Endothelial cell of umbilical vein (primary cell): ENCODE data around the gene HOXD10. TPM values are rescaled to one million over a fixed set of nuclear protein-coding genes. Genes with fewer than 3 reads are reported as not detected.

ENCODE experiments used
- BruUV-seq: library from RNA; stranded (reverse); fragments of 400-500 nt; replicated peaks from 2 replicates; lab custom pipeline; 2021; lab: Mats Ljungman, UMichigan
- CTCF ChIA-PET: fragments of 300-600, 350-600 bp; sonication (Branson Sonifier 250); formaldehyde crosslinking; loops from one replicate; lab custom pipeline; 2021; ENCODE audit warnings: antibody characterized with exemption, inconsistent platforms; lab: Charles Lee
- POLR2A ChIA-PET: fragments of 300-600, 350-600 bp; sonication (Branson Sonifier 250); formaldehyde crosslinking; loops from one replicate; lab custom pipeline; 2021; ENCODE audit warnings: antibody characterized with exemption, inconsistent platforms; lab: Charles Lee
- DNase-seq: peaks from one replicate; pipeline ENCODE4 v3.0.0-alpha.2; 2011; ENCODE audit warnings: low read depth, low spot score
- FAIRE-seq: peaks from 2 replicates; lab custom pipeline; 2011; peaks lifted over from hg19 to GRCh38; lab: Jason Lieb, UNC
- H2AFZ ChIP-seq: 2 replicates; pipeline ENCODE4 v1.6.0; 2012; ENCODE audit warnings: low read depth, low read length, control low read depth, inconsistent platforms
- H3K27ac ChIP-seq: 2 replicates; pipeline ENCODE4 v1.5.1; 2011; ENCODE audit warnings: low read depth, mild to moderate bottlenecking, control low read depth, low read length, moderate library complexity; ENCODE audit not compliant: insufficient read depth
- H3K27me3 ChIP-seq, 2 experiments: 2 replicates each; pipeline versions ENCODE4 v1.6.0 to v1.6.1; 2011; ENCODE audit warnings: low read length in 2 of 2, mixed read lengths in 1 of 2; ENCODE audit not compliant: control insufficient read depth in 2 of 2, insufficient read depth in 2 of 2
- H3K36me3 ChIP-seq, 2 experiments: 2 replicates in 1 of 2; 3 replicates in 1 of 2; pipeline ENCODE4 v1.5.1; 2011; ENCODE audit warnings: low read length in 2 of 2, mild to moderate bottlenecking in 1 of 2, moderate library complexity in 1 of 2; ENCODE audit not compliant: control insufficient read depth in 2 of 2, insufficient read depth in 2 of 2; ENCODE audit errors: extremely low read depth in 1 of 2
- H3K4me1 ChIP-seq: 3 replicates; pipeline ENCODE4 v1.5.1; 2011; ENCODE audit warnings: mild to moderate bottlenecking, low read length; ENCODE audit not compliant: control insufficient read depth, insufficient read depth; ENCODE audit errors: extremely low read depth
- H3K4me2 ChIP-seq: 2 replicates; pipeline ENCODE4 v1.6.1; 2011; ENCODE audit warnings: low read length, control low read depth, mixed read lengths; ENCODE audit not compliant: insufficient read depth
- H3K4me3 ChIP-seq, 3 experiments: fragments of 200-600 bp in 1 of 3; sonication (generic), shearing (Covaris generic) in 1 of 3; replicated peaks in 1 of 3; 2 replicates each; pipeline ENCODE4 v1.5.1; 2011 to 2016; ENCODE audit warnings: control low read depth in 3 of 3, low read length in 3 of 3, mild to moderate bottlenecking in 2 of 3, inconsistent platforms in 1 of 3, low read depth in 1 of 3, moderate library complexity in 1 of 3; ENCODE audit not compliant: insufficient read depth in 1 of 3
- H3K79me2 ChIP-seq: 2 replicates; pipeline ENCODE4 v1.6.0; 2012; ENCODE audit warnings: low read length, inconsistent platforms; ENCODE audit not compliant: control insufficient read depth, insufficient read depth
- H3K9ac ChIP-seq: replicated peaks from 2 replicates; pipeline ENCODE3; 2011; ENCODE audit warnings: low read length, control low read depth; ENCODE audit not compliant: insufficient read depth; ENCODE audit errors: extremely low read depth
- H3K9me1 ChIP-seq: replicated peaks from 3 replicates; pipeline ENCODE4 v1.6.0; 2011; ENCODE audit warnings: mild to moderate bottlenecking, low read length; ENCODE audit not compliant: control insufficient read depth, insufficient read depth; ENCODE audit errors: extremely low read depth
- H3K9me3 ChIP-seq: replicated peaks from 2 replicates; pipeline ENCODE4 v1.5.1; 2012; ENCODE audit warnings: low read length, inconsistent platforms; ENCODE audit not compliant: control insufficient read depth, insufficient read depth
- H4K20me1 ChIP-seq: replicated peaks from 2 replicates; pipeline ENCODE3; 2011; ENCODE audit warnings: mild to moderate bottlenecking, low read length; ENCODE audit not compliant: control insufficient read depth, insufficient read depth; ENCODE audit errors: extremely low read depth
- EZH2 ChIP-seq: IDR thresholded peaks from 2 replicates; pipeline ENCODE4 v1.6.1; 2012; ENCODE audit warnings: borderline replicate concordance, low read depth, mild to moderate bottlenecking, moderate library complexity, low read length, inconsistent platforms; ENCODE audit not compliant: severe bottlenecking
- FOS ChIP-seq: IDR thresholded peaks from 2 replicates; pipeline ENCODE4 v1.6.1; 2011; ENCODE audit warnings: mild to moderate bottlenecking, low read length, moderate library complexity, borderline replicate concordance; ENCODE audit not compliant: insufficient read depth
- MYC ChIP-seq: IDR thresholded peaks from one replicate; pipeline ENCODE4 v1.6.1; 2011; ENCODE audit warnings: mild to moderate bottlenecking, low read depth, low read length
- dilution Hi-C: fragments of 300-500 bp; cut with MboI; formaldehyde crosslinking; loops from one replicate; pipeline ENCODE4 v1.15.0; 2019; ENCODE audit warnings: low sequenced_read_pairs; ENCODE audit not compliant: extremely low pct_ligation_motif_present
- intact Hi-C: fragments of 100-400 bp; cut with micrococcal nuclease; formaldehyde crosslinking; loops from one replicate; pipeline ENCODE4 v1.10.0; 2022
- polyA plus RNA-seq, 4 experiments: library from polyadenylated mRNA; depleted of rRNA in 3 of 4; stranded (reverse) in 3 of 4; unstranded in 1 of 4; fragments of >200 nt; gene quantifications; 2 replicates each; pipeline versions ENCODE4 v1.2.1 to v1.2.3, GENCODE V29; 2011 to 2012; ENCODE audit warnings: missing spikeins in 1 of 4
- total RNA-seq: library from RNA; stranded (reverse); gene quantifications from 2 replicates; pipeline ENCODE4 v1.2.3, GENCODE V29; 2021

Gene HOXD10
- total and polyA plus RNA-seq, 2 donors (not counting 3 experiments of a cell fraction or from before 2014, with no cell fraction given), result not detected

DNA sequence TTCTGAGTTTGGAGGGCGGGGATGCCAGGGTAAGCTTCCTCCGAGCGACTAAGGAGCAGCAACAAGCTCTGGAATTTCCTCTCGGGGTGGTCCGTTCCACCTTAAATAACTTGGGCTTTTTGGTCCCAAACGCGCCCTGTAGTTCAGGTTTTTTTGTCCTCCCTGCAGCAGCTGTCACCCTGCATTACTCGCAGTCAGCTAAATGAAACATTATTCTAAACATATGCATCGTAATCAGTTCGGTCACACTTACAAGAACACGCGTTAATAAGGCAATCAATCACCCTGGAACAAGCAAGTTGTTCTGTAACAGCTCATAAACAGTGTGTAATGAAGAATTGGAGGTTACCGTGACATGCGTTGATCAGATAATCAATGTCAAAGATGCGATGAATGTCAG is 41.1 kb upstream of the HOXD10 start:
- H3K27me3 ChIP-seq, result peaks cover 78 to 97% of the 10 kb centered on the region in 2 experiments
- dilution Hi-C loops (no loop called here), intact Hi-C loops (no loop called here)

DNA sequence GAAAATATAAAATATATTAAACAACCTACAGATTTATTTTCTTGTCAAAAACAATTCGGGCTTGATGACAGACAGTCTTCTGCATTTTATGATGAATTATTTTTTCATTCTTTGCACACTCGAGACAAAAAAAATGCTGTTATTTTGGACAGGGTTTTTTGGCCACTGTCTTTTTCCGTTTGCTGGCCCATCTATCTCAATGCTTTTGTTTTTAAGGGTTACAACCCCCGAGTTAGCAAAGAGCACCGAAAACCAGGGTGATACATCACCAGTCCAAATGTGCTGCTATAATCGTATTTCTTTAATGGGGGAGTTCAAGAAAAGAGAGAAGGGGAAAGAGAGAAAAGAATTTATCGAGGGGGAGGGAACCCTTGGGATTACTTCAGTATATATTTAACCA is 40.5 kb upstream of the HOXD10 start:
- no peak overlapping the region for H2AFZ ChIP-seq
- POLR2A ChIA-PET, result no interaction called here
- no peak overlapping the region for H3K27ac ChIP-seq
- no TSS peak for BruUV-seq
- H3K4me2 ChIP-seq, result no peak overlapping the region
- H3K4me3 ChIP-seq, result no peak overlapping the region
- CTCF ChIA-PET, result interaction anchor here (1.1 to 1.5 kb wide), 3 partner anchors 22 to 709 kb away, joined by 3 to 5 read pairs (median 3); no protein-coding TSS in a partner anchor
- FAIRE-seq, result no peak
- no peaks in the 10 kb centered on the region for H3K9me3 ChIP-seq
- no peaks in the 10 kb centered on the region for H3K9me1 ChIP-seq
- intact Hi-C loops, result no loop called here
- no peaks in the 10 kb centered on the region for H3K79me2 ChIP-seq
- H3K36me3 ChIP-seq, result no peaks in the 10 kb centered on the region
- no peak overlapping the region for H3K9ac ChIP-seq
- TF ChIP-seq MYC (no peak), EZH2 (peak; percentile 51), FOS (no peak)
- H3K27me3 ChIP-seq, result peaks cover 78 to 97% of the 10 kb centered on the region in 2 experiments
- dilution Hi-C loops, result no loop called here
- H3K4me1 ChIP-seq, result no peaks in the 10 kb centered on the region
- peaks cover 2% of the 10 kb centered on the region for H4K20me1 ChIP-seq
- DNase-seq, result no peak

More for the DNA sequence above, 41.1 kb upstream of the HOXD10 start:
- CTCF ChIA-PET, result interaction anchor here (0.9 to 1.5 kb wide), 5 partner anchors 11 to 708 kb away, joined by 3 to 5 read pairs (median 3); no protein-coding TSS in a partner anchor
- H3K4me3 ChIP-seq, result no peak overlapping the region
- no peak overlapping the region for H3K4me2 ChIP-seq
- no peaks in the 10 kb centered on the region for H3K4me1 ChIP-seq
- H4K20me1 ChIP-seq, result peaks cover 2% of the 10 kb centered on the region
- TF ChIP-seq EZH2, result peak; percentile 30
- no peak for TF ChIP-seq FOS
- H2AFZ ChIP-seq, result no peak overlapping the region
- DNase-seq, result no peak
- H3K9me1 ChIP-seq, result no peaks in the 10 kb centered on the region
- no peaks in the 10 kb centered on the region for H3K36me3 ChIP-seq
- no TSS peak for BruUV-seq
- no peak for FAIRE-seq
- H3K27ac ChIP-seq, result no peak overlapping the region
- POLR2A ChIA-PET, result no interaction called here
- H3K9me3 ChIP-seq, result no peaks in the 10 kb centered on the region
- no peak overlapping the region for H3K9ac ChIP-seq
- no peaks in the 10 kb centered on the region for H3K79me2 ChIP-seq
